Stimulated activated CD4-positive, alpha-beta T cell treated with anti-CD3 and anti-CD28 coated beads, TNF-alpha, amount 100 ng/mL, for 24 hours (primary cell): ENCODE measurements around the gene TRIM72.
"Not testable (repeated sequence)": the region's sequence is repeated elsewhere in the genome, so short reads cannot be mapped to it uniquely, and the experiment has no call there.

ENCODE experiments used
- DNase-seq, 3 experiments: peaks; one replicate each; pipeline ENCODE4 v3.0.0-alpha.2; 2020; ENCODE audit warnings: low read depth in 3 of 3

Gene TRIM72, protein sequence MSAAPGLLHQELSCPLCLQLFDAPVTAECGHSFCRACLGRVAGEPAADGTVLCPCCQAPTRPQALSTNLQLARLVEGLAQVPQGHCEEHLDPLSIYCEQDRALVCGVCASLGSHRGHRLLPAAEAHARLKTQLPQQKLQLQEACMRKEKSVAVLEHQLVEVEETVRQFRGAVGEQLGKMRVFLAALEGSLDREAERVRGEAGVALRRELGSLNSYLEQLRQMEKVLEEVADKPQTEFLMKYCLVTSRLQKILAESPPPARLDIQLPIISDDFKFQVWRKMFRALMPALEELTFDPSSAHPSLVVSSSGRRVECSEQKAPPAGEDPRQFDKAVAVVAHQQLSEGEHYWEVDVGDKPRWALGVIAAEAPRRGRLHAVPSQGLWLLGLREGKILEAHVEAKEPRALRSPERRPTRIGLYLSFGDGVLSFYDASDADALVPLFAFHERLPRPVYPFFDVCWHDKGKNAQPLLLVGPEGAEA

DNA sequence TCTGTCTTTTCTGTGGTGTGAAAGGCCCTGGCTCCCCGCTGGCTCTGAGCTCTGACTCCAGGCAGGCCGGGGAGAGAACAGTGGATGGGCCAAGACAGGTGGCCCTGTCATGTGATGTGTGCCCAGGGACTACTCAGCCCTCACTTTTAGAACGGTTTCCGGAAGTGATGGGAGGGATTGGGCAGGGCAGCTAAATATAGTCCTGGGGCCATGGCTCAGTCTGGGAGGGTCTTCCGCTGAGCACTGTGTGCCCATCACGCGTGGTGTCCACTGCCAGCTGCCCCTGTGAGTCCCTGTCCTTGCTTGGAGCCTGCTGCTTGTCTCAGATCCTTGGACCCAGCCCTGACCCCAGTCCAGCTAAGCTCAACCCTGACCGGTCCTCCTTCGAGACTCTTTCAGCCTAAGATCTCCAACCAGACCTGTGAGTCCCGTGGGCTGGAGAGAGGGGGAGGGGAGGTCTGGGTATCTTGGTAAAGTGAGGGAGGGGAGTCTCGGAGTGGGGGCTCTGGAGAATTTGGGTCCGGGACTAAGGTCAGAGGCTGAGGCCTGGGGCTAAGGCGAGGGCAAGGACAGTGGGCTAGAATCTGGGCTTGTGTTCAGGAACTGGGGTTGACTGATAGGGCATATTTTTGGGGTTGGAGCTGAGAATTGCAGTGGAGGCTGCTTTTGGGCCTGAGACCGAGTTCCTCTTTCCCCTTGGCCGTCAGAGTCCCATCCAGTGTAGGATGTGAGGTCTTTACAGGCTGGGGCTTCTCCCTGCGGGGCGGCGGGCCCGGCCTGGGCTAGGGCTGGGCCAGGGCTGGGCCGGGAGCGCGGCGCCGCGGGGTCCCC is at the start of gene TRIM72:
Gene TRIM72, plus strand, starts transcription at position 243 of the 831 bp plus-strand sequence. CDS start 620 bp downstream, outside the sequence.
- DNase-seq: no peak

DNA sequence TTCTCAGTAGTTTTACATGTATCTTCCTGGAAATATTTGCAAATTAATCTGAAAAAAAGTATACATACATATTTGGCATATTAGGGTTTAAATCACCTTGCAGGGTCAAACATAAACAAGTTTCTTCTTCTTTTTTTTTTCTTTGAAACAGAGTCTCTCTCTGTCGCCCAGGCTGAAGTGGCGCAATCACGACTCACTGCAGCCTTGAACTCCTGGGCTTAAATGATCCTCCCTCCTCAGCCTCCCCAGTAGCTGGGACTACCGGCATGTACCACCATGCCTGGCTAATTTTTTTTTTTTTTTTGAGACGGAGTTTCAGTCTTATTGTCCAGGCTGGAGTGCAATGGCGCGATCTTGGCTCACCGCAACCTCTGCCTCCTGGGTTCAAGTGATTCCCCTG is 46.6 kb upstream of the TRIM72 start:
- no peak for DNase-seq

DNA sequence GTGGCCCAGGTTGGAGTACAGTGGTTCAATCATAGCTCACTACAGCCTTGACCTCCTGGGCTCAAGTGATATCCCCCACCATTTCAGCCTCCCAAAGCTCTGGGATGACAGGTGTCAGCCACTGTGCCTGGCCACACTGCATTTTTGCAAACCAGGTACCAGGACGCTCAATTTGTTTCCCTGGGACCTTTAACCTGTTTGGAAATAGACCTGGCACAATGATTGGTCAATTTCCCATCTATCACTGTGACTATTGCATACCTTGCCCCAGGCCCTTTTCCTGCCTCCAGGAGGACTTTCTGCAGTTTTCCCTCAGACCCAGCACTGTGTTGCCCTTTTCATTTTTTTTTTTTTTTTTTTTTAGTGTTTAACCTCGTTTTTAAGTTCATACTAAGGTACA is 45.1 kb upstream of the TRIM72 start:
- no peak for DNase-seq

DNA sequence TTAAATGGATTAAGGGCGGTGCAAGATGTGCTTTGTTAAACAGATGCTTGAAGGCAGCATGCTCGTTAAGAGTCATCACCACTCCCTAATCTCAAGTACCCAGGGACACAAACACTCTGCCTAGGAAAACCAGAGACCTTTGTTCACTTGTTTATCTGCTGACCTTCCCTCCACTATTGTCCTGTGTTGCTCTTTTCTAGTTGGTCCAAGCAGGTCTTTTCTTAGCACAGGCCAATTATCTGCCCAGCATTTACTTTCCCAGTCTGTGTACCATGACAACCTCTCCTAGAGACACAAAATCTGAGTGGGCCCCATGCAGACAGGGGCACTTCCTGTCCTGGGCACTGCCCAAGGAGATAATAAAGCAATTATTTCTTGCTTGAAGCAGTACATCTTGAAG is 43.9 kb upstream of the TRIM72 start:
- DNase-seq: not testable (repeated sequence)

DNA sequence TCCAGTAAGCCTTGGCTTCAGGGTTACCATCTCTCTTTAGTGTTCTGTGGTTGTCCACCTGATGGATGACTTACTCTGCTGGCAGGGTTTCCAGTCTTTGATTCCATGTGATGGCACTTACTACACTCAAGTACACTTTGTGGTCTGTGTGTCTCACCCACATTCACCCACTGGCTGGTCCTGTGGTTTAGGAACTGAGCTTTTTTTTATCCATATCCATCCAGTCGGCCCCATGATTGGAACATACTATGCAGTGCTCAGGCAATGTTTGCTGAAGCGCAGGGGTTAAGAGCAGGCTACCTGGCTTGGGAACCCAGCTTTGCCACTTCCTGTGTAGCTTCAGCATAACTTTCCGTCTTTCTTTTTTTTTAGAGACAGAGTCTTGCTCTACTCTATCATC is 36.8 kb upstream of the TRIM72 start:
- DNase-seq: peak in 1 of 3 experiments; percentile 41

DNA sequence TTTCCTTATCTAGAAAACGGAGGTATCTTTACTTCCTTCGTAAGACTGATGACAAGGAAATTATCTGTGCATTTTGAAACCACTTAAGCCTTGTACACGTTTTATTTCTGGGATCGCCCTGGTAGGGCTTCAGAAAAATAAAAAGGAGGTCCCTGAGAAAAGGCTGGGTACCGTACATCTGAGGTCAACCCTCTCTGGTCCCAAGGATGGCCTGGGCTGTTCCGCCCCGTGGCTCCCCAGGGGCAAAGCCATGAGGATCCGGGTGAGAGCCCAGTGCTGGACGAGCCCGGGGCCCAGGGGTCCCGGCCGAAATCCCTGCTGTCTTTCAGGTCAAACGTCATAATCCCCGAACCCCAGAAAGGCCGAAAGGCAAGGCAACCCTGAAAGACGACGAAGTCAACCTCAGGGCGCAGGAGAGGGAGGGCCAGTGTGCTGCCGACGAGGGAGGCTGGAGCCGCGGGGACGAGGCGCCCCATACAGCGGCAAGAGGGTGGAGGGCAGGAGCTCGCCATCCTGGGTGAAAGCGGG is 34.6 kb upstream of the TRIM72 start:
- DNase-seq: no peak

DNA sequence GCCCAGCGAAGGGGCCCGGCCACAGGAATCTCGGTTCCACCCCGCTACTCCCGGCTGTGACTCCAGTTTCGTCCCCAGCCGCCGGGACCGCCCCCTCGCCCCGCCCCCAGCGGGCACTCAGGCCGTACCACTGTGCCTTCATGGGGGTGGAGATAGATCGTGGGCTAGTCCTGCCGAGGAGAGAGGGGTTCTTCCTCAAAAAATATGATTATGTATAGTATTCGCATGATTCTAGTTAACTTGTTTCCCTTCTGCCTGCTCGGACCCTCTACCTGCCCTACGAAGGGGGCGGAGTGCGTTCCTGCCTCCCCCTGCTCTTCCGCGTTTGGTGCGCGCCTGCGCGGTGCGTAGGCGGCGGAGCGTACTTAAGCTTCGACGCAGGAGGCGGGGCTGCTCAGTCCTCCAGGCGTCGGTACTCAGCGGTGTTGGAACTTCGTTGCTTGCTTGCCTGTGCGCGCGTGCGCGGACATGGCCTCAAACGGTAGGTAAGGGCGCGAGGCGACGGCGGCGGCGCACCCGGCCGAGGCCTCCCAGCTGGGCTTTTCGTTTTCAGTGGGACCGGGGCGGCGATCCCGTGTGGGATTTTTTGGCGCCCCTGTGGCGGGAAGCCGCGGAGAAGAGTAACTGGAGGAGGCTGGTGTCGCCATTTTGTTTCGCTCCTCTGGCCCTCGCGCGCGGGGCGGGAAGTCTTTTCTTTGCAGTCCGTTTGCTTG is 34.0 kb upstream of the TRIM72 start, which contains the start of gene FUS:
Gene FUS, plus strand, starts transcription at position 393 of the 713 bp plus-strand sequence. Its CDS starts 76 bp downstream, at position 469.
- DNase-seq: peak; percentile 80 to 88 (median 85)

DNA sequence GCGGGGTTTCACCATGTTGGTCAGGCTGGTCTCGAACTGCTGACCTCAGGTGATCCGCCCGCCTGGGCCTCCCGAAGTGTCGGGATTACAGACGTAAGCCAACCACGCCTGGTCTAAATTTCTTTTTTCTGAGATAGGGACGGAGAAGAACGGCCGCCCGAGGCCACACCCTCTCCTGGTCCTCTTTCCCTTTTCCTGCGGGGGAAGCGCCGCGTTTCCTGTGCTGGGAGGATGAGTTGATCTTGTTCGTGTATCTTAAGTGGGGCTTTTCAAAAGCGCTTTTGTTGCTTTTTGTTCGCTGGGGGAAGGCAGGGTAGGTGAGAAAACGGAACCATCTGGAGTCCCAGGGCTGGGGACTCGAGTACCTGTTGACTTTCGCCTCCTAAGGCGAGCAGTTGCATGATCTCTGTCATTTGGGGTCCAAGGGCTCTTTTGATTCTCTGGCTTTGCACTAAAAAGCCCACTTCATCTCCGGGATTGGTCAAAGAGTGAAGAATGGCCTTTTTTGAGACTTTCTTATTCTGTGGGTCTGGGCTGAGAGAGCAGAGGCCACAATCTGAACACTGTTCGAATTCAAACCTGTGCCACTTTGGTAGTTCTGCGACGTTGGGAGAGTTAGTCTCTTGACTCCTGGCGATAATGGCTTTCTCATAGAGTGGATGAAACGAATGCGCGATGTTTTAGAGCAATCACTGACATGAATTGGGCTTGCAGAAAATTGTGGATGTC is 32.7 kb upstream of the TRIM72 start:
- peak in 1 of 3 experiments; percentile 42 for DNase-seq

DNA sequence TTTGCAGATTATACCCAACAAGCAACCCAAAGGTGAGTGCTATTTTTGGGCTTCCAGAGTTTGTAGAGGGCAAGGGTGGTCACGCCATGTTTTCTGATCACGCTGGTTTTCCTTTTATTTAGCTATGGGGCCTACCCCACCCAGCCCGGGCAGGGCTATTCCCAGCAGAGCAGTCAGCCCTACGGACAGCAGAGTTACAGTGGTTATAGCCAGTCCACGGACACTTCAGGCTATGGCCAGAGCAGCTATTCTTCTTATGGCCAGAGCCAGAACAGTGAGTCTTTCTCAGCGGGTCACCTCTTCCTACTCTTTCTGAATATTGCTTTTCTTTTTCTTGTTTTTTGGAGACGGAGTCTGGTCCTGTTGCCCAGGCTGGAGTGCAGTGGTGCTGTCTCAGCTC is 31.5 kb upstream of the TRIM72 start:
- DNase-seq: no peak

DNA sequence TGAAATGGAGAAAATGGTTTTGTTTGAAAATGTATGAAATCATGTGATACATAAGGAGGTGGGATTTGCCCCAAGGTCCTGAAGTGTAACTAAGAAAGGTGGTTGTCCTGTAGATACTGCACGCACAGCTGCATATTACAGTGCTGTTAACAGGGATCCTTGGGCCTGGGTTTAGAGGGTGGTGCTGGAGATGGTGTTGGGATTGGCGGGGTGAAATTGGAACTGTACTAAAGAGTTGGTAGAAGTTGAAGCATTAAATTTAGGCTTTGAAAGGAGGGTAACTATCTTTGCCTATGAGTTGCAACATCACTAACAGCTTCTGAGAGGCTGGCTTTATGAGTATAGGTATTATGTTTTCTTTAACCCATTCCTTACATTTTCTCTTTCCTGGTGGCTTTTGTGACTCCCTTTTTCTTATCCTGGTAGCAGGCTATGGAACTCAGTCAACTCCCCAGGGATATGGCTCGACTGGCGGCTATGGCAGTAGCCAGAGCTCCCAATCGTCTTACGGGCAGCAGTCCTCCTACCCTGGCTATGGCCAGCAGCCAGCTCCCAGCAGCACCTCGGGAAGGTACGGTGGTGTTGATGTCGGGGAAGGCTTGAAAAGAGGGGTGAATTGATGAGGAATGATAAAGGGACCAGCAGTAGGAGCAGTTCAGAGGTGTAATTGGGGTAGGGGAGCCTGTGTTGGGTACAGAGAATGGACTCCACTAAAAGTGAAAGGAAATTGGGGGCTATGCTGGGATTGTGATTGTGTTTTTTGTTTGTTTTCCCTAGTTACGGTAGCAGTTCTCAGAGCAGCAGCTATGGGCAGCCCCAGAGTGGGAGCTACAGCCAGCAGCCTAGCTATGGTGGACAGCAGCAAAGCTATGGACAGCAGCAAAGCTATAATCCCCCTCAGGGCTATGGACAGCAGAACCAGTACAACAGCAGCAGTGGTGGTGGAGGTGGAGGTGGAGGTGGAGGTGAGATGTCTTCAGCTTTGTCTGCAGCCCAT is 30.2 kb upstream of the TRIM72 start:
- DNase-seq: no peak

DNA sequence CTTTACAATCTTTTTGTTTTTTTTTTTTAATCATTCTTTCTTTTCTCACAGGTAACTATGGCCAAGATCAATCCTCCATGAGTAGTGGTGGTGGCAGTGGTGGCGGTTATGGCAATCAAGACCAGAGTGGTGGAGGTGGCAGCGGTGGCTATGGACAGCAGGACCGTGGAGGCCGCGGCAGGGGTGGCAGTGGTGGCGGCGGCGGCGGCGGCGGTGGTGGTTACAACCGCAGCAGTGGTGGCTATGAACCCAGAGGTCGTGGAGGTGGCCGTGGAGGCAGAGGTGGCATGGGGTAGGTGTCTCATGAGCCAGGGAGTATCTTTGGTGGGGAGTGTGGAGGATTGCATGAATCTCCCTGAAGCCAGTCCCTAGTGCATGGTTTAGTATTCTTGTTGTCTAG is 29.0 kb upstream of the TRIM72 start:
- DNase-seq: no peak

DNA sequence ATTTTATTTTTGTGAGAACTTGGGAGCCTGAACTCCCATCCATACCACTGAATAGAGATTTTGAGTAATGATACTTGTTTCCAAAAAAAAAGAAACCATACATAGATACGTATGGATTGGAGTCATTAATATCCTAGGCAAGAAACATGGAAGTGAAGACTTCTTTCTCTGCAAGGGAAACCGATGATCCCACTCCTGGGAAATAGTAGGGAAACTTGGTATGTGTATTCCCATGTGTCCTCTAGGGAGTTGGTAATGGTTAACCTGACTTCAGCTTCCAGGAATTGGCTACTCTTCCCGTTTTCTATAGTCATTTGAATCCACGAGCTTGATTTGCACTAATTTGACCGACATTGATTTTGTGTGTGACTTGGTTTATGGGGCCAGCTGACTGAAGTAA is 28.6 kb upstream of the TRIM72 start:
- DNase-seq: no peak

DNA sequence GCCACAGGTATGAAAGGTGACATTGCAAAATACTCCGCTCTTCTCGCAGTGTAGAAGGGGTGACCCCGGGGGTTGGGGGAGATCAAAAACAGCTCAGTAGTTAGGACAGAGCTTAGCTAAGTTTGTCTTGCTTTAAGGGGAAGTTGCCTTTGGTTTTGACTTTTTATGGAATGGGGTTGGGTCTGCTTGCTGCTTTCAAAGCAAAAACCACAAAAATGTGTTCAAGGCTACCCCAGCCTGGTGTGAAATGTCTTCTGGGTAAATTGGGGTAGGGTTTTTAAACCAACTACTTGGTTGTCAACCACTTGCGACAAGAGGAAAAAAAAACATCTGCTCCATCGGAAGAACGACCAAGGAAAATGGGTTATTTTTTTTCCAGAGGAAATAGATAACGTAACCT is 27.7 kb upstream of the TRIM72 start:
- no peak for DNase-seq

DNA sequence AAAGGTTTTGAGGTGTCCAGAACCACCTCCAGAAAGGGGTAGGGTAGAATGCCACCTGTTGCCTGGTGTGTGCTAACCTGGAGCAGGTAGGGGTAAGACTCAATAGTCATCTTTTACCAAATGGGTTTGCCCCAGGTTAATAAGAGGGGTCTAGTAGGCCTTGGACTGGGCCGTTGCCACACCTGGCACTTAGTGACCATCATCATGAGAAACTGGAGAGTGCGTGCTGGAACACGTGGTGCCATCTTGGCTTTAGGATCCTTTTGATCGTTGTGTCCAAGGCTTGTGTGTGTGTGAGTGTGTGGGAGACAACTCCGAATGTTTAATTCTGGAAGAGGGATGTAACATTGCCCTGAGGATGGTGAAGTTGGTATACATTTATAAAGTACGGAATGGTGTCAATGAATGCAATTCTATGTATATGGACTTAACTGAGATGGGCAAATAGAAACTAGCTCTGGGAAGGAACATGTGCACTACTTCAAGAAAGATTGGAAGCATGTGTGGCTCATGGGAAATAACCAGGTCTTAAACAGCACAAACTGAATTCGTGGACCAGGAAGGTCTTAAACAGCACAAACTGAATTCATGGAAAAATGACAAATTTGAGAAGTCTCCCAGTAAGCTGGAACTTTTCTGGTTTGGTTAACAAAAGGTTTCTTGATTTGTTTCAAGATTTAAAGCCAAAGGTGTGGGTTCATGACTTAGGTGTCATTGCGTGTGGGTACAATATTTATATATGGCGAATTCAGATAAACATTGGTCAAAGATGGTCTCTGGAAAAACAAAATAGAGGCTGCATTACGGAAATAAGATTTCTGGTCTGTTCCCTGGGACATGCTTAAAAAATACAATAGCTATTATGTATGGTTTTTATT is 26.8 kb upstream of the TRIM72 start:
- DNase-seq: no peak

DNA sequence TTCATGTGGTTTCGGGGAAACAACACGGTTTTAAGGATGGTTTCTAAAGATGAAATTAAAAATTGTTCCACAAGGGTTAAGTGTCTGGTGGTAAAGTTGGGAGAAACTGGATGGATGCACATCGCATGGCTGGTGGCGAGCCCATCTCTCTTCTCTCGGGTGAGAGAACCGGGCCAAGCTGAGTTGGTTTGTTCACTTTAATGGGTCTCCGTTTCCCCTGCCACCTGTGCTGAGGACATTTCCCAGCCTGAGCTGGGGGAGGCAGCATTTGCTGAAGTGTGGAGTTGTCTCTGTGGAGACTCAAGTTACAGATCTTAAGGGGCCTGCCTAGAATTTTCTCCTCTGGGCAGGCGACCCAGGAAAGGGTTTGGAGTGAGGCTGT is 26.1 kb upstream of the TRIM72 start:
- no peak for DNase-seq

DNA sequence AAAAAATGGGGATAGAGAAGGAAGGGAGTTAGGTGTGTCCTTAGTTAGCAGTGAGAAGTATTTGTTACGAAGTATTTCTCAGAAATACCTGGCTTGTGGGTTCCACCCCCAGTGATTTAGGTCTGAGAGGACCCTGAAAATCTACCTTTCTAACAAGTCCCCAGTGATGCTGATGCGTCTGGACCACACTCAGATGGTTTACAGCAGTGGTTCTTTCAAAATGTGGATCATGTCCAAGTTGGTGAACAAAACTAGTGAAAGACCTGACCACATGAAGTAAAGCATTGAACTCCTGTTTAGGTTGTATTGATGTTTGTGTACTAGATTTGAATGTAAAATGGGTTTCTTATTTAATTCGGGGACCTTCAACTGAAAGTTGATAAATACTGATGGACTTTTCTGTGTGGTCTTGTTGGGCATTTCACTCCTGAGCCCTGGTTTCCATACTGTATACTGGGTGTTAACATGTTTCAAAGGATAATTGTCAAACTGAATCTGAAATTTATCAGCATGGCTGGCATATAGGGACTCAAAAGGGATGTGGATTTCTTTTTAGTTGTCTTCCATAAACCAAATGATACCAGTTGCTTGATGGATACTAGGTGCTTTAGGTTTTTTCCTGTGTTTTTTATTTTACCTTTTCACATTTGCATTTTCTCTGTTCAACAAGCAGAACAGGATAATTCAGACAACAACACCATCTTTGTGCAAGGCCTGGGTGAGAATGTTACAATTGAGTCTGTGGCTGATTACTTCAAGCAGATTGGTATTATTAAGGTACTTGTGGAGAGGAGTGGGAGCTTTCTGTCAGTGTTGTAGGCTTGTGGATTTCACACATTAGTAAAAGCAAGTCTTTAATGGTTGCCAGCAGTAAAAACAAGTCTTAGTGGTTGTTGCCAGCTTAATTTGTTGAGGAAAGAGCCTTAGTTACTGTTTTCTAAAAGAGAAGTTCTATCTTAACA is 25.2 kb upstream of the TRIM72 start:
- no peak for DNase-seq

DNA sequence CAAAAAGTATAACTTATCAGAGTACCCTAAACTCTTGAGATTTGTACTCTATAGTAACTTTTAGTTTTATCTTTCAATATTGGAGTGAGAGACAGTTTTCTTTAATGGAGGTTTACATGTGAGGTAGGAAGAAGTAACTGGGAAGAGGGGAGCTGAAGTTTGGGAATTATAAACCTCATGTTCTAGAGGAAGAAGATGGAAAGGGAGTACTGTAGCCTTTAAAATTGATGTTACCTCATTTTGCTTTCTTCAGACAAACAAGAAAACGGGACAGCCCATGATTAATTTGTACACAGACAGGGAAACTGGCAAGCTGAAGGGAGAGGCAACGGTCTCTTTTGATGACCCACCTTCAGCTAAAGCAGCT is 24.5 kb upstream of the TRIM72 start:
- DNase-seq: no peak

DNA sequence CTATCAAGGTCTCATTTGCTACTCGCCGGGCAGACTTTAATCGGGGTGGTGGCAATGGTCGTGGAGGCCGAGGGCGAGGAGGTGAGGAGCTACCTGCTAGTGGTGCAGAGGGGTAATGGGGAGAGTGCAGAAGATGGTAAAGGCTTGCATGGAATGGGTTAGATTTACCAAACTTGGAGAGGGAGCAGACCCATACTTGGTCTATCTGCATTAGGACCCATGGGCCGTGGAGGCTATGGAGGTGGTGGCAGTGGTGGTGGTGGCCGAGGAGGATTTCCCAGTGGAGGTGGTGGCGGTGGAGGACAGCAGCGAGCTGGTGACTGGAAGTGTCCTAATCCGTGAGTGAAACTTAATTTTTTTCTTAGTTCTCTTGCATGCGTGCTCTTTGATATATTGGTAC is 23.9 kb upstream of the TRIM72 start:
- no peak for DNase-seq
